ENCODE data around the gene PDX1. TPM values are rescaled to one million over a fixed set of nuclear protein-coding genes. Genes with fewer than 3 reads are reported as not detected.

Gene PDX1
- total RNA-seq, 2 donors from 2014 or later = not detected

- Histone ChIP-seq H3K4me1 (peaks cover 0 to 38% of the 10 kb centered on the region in 2 donors), H3K27me3 (peaks cover 55 to 65% of the 10 kb centered on the region in 2 donors)
These were observed 2.5 kb upstream of the PDX1 start for GRCh38 chr13:27917121-27917947.

DNA sequence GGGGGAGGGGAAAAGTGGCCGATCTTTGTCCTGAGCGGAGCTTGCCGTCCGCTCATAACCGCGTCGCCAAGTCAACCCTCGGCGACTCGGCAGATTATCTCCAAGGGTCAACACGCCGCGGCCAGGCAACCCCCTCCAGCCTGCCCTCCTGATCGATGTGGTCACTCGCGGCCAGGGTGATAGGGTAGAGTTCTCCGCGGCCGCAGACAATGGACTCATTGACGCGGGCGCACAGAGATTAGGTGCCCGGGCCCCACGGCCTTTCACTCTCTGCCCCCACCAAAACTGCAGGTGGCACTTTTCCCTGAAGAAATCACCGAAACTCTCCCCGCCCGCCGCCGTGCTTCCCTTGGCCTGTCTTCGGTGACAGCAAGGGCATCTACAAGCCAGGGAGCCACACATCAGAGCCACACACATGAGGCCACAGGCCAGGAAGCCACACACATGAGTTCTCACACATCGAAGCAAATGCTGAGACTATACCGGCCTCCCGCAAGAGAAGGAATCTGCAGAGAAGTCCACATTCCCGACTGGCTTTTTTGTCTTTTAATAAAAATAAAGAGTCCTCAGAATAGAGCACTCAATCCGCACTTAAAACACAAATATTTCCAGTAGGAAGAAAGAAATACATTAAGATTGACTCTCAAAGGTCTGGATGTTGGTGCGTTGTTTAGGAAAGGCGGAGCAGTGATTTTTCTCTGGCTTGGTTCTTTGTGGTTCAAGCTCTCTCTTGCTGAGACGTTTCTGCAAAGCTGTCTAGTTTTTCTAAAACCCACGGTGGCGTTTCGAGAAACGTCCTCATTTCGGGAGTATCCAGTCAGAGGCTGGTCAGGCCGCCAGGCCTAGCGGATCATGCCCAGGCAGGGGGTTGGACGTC, 1.5 kb upstream of the PDX1 start:
- peaks cover 0 to 38% of the 10 kb centered on the region in 2 donors for H3K4me1 ChIP-seq
- DNase-seq (ENCODE audit: low spot score) = no peak
- H3K9me3 ChIP-seq = no peaks in the 10 kb centered on the region
- peaks cover 59 to 74% of the 10 kb centered on the region in 2 donors for H3K27me3 ChIP-seq
- H3K4me3 ChIP-seq = no peak overlapping the region
- TF ChIP-seq, protein P1, sequence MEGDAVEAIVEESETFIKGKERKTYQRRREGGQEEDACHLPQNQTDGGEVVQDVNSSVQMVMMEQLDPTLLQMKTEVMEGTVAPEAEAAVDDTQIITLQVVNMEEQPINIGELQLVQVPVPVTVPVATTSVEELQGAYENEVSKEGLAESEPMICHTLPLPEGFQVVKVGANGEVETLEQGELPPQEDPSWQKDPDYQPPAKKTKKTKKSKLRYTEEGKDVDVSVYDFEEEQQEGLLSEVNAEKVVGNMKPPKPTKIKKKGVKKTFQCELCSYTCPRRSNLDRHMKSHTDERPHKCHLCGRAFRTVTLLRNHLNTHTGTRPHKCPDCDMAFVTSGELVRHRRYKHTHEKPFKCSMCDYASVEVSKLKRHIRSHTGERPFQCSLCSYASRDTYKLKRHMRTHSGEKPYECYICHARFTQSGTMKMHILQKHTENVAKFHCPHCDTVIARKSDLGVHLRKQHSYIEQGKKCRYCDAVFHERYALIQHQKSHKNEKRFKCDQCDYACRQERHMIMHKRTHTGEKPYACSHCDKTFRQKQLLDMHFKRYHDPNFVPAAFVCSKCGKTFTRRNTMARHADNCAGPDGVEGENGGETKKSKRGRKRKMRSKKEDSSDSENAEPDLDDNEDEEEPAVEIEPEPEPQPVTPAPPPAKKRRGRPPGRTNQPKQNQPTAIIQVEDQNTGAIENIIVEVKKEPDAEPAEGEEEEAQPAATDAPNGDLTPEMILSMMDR (IDR thresholded peaks at IDR 0.05) = no peak
- H3K27ac ChIP-seq = no peak overlapping the region
- no peaks in the 10 kb centered on the region for H3K36me3 ChIP-seq

More at GRCh38 chr13:27917121-27917947, 2.5 kb upstream of the PDX1 start:
- TF ChIP-seq, protein P1 (IDR thresholded peaks at IDR 0.05) = no peak
- no peak overlapping the region for H3K4me3 ChIP-seq
- DNase-seq (ENCODE audit: low spot score) = no peak
- H3K36me3 ChIP-seq = no peaks in the 10 kb centered on the region
- H3K9me3 ChIP-seq = no peaks in the 10 kb centered on the region
- no peak overlapping the region for H3K27ac ChIP-seq

- no peak overlapping the region for H3K4me3 ChIP-seq
- H3K4me1 ChIP-seq = peaks cover 0 to 38% of the 10 kb centered on the region in 2 donors
- H3K9me3 ChIP-seq = no peaks in the 10 kb centered on the region
- H3K27ac ChIP-seq = no peak overlapping the region
- DNase-seq (ENCODE audit: low spot score) = no peak
- H3K27me3 ChIP-seq = peaks cover 64 to 80% of the 10 kb centered on the region in 2 donors
- no peaks in the 10 kb centered on the region for H3K36me3 ChIP-seq
- TF ChIP-seq, protein P1 (IDR thresholded peaks at IDR 0.05) = no peak
These were observed 712 bp upstream of the PDX1 start for GRCh38 chr13:27918918-27919658.

DNA sequence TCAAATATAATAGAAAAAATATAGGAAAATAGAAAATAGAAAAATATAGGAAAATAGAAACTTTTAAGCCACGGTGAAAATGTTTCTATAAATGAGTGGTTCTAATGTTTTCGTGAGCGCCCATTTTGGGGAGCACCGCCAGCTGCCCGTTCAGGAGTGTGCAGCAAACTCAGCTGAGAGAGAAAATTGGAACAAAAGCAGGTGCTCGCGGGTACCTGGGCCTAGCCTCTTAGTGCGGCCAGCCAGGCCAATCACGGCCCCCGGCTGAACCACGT, 204 bp upstream of the PDX1 start:
- TF ChIP-seq, protein P1 (IDR thresholded peaks at IDR 0.05) = no peak
- H3K36me3 ChIP-seq = no peaks in the 10 kb centered on the region
- peak overlapping the region in 1 of 2 donors; percentile 45 for H3K4me3 ChIP-seq
- DNase-seq (ENCODE audit: low spot score) = no peak
- H3K4me1 ChIP-seq = peaks cover 0 to 38% of the 10 kb centered on the region in 2 donors
- peaks cover 65 to 85% of the 10 kb centered on the region in 2 donors for H3K27me3 ChIP-seq
- no peaks in the 10 kb centered on the region for H3K9me3 ChIP-seq
- H3K27ac ChIP-seq = no peak overlapping the region

GRCh38 chr13:27920677-27921420, 1.0 kb downstream of the PDX1 start:
- Histone ChIP-seq H3K27me3 (peaks cover 66 to 84% of the 10 kb centered on the region in 2 donors), H3K36me3 (no peaks in the 10 kb centered on the region), H3K4me3 (peak overlapping the region in 1 of 2 donors; percentile 45), H3K4me1 (peaks cover 0 to 38% of the 10 kb centered on the region in 2 donors), H3K27ac (no peak overlapping the region), H3K9me3 (no peaks in the 10 kb centered on the region)
- TF ChIP-seq, protein P1 (IDR thresholded peaks at IDR 0.05) = no peak
- DNase-seq (ENCODE audit: low spot score) = no peak

All from right atrium auricular region (tissue), 2 donors.